ENCODE data around the gene EPS8.

- TF ChIP-seq CTCF (IDR thresholded peaks at IDR 0.05): no peak
- TF ChIP-seq EZH2 (IDR thresholded peaks at IDR 0.05; ENCODE audit: borderline replicate concordance, insufficient read depth, low read depth, low read length, poor library complexity, severe bottlenecking): no peak
These were observed 37.4 kb downstream of the EPS8 start for GRCh38 chr12:15751741-15752140.
